Activated T-cell treated with anti-CD3 and anti-CD28 coated beads for 1 hour (primary cell): ENCODE measurements around the gene CYB561D2.
"Not testable (repeated sequence)": the region's sequence is repeated elsewhere in the genome, so short reads cannot be mapped to it uniquely, and the experiment has no call there.

Experiments used
- DNase-seq: peaks from one replicate; pipeline ENCODE4 v3.0.0-alpha.2; 2020; ENCODE audit warnings: low read depth

Gene CYB561D2, protein sequence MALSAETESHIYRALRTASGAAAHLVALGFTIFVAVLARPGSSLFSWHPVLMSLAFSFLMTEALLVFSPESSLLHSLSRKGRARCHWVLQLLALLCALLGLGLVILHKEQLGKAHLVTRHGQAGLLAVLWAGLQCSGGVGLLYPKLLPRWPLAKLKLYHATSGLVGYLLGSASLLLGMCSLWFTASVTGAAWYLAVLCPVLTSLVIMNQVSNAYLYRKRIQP

DNA sequence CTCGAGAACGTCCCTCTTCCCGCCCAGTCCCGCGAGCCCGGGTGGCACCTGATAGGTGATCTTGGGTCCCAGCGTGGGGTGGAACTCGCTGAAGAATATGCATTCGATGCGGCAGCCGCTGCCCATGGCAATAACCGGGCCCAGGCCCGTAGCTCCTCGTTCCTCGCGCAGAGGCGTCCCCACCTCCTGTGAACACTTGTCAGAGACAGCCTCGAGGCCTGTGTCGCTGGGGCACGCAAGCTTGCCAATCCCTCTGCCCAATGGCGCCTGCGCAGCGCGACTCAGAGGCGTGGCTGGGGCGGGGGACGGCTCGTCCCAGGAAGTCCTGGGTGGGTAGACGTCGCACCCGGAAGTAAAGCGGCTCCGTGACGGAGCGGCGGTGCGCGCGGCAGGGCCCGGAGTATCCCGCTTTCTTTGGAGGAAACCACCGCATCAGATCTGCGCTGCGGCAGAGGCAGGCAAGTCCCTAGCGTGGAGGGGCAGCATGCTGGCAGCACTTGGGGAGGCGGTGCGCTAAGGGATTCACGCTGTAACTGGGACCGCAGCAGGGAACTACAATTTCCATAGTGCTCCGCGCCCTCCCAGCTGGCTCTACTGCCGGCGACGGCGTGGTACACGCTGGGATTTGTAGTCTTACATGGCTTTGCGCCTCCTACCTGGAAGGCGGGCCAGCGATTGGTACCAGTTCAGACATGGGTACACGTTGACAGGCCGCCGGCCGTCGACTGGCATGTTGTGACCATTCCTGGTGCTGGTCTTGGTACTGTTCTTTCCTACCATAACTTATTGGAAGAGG lies at the start of gene CYB561D2, which contains the start of gene NPRL2:
Gene CYB561D2, plus strand, starts transcription at position 336 of the 796 bp plus-strand sequence. CDS start 572 bp downstream, outside the sequence.
Gene NPRL2, minus strand, starts transcription at position 249 of the 796 bp plus-strand sequence. Its CDS starts 123 bp downstream, at position 126.
- peak; percentile 99 for DNase-seq

DNA sequence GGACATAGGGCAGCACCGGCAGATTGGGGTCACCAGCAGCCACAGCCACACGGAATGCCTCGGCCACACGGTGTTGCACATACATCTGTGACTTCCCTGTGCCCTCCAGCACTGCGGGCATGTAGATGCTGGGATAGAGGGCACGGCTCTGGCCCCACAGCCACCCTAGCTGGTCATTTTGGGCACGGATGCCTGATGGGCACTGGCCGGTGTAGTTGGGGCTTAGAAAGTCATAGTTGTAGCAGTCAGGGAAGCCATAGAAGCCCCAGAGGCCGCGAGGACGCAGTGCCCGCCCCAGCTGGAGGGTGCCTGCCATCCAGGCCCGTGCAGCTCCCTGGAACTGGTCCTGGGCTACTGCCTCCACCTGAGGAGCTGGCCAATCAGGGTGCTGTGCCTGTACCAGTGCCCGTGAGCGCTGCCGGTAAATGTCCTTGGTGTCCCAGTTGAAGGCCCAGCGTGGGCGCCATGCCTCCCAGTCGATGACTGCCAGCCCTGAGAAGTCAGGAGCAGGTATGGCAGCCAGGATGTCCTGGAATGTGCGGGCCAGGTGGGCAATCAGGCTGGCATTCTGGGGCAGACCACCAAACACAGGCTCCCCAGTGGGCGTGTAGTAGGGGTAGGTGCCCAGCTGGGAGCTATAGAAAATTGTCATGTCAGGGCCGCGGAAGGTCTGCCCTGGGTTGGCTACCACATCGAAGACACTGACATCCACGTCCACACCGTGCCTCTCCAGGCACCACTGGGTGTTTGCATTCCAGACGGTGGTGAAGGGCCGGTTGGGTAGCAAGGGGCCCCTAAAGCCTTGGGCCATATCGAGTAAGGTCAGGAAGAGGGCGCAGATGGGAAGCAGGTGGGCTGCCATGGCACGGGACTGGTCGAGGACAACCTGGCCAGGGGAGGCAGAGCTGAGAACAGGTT lies 48.3 kb upstream of the CYB561D2 start:
- DNase-seq, result no peak

DNA sequence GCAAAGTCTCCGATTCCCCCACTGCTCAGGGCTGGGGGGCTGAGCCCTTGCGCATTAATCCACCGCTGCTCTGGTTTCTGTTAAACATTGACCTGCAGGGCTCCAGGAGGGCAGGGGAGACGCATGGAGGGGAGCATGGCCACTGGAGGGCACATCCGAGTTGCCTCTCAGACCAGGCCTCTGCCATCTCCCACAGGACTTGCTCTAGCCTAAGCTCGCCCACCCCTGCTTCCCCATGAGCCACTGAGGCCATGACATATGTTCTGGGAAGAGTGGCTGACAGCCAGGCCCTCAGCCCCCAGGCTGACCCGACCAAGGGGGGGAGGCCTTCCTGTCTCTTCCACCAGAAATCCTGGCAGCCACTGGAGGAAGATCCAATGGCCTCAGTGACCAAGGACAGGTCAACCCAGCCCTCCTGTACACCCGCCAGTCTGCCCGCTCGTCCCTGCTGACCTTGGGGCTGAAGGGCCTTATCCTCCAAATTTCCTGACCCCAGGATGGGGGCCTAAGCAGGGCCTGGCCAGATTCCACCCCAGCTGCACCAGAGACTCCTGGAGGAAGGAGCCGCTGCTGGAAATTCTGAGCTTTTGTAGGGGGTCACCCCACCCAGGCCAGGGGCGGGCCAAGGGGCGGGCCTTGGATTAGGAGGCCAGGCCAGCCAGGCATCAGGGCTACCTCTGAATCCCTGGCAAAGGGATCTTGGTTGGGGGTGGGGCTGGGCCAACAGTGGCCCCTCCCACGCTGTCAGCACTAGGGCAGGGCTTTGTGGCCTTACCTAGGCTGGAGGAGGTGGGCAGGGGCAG lies 47.4 kb upstream of the CYB561D2 start, which contains the start of gene HYAL1:
Gene HYAL1, minus strand, starts transcription at position 562 of the 803 bp plus-strand sequence. CDS start 618 bp downstream, outside the sequence.
- DNase-seq, result no peak

DNA sequence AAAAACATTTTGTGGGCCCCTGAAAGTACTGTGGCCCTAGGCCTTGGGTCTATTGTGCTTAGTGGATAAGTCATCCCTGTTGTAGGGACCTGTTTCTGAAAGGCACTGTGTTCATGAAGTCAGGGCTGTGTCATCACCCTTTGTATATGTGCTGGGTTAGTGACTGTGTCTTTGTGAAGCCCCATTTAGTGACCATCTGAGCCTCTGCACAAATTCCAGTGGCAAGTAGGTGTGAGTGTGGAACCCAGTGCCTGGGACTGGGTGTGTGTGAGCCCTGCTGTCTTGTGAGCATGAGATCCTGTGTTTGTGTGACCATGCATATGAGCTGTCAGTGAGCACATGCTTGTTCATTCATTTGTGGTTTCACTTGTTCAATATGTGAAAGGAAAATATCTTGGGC lies 46.1 kb upstream of the CYB561D2 start:
- no peak for DNase-seq

DNA sequence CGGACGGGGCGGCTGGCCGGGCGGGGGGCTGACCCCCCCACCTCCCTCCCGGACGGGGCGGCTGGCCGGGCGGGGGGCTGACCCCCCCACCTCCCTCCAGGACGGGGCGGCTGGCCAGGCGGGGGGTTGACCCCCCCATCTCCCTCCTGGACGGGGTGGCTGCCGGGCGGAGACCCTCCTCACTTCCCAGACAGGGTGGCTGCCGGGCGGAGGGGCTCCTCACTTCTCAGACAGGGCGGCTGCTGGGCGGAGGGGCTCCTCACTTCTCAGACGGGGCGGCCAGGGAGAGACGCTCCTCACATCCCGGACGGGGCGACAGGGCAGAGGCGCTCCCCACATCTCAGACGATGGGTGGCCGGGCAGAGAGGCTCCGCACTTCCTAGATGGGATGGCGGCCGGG lies 38.6 kb upstream of the CYB561D2 start:
- DNase-seq, result not testable (repeated sequence)

DNA sequence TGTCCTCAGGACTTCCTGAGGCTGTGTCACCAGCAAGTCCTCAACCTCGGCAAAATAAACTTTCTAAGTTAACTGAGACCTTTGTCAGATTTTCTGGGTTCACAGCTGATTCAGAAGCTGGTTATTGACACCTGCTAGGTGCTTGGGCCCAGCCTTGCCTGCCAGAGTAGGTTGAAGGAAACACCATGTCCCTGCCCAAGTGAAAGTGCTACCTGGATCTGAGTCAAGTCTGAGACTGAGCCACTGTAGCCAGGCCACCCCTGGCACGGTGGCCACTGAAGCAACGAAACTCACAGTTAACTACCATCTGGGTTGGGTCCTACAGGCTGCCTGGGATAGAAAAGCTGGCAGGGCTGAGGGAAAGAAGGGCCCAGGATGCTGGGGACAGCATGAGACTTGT lies 36.3 kb upstream of the CYB561D2 start:
- no peak for DNase-seq

DNA sequence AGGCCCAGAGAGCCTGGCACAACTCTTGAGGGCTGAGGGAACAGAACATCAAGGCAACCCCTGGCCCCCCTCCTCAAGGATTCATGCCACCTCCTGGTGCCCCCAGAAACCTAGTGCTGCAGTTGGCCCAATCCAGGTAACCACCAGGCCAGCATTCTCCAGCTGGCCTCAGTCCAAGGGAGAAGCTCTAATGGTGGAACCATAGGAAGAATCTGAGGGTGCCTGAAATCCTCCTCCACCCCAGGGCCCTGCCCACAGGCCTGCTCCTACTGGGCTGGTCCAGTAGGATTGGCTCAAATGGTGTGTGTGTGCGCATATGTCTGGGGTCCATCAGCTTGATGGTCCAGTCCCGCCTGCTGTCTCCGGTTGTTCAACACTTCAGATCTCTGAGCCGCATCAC lies 35.8 kb upstream of the CYB561D2 start:
- no peak for DNase-seq

DNA sequence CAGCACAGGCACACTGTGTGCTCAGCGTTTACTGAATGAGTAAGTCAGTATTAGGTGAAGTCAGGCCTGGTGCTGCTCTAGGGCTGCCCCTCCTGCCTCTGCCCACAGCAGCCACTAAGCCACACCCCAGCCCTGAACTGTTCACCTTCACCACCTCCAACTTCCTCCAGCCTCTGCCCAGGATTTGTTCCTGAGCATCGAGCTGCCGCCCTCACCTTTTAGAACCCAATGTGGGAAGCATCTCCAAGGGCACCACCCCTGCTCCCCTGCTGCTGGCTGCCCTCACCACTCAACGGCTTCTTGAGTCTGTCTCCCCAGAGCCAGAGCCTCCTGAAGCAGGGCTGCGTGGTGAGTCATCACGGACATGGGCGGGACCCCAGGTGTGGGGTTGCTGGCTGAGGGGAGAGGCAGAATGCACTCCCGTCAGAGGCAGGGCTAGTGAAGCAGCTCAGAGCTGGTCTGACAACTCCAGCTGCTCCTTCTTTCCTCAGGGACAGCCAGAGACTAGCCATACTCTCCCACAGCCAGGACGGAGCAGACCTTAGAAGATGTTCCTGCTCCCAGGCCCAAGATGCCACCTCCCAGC lies 33.9 kb upstream of the CYB561D2 start:
- peak; percentile 53 for DNase-seq

DNA sequence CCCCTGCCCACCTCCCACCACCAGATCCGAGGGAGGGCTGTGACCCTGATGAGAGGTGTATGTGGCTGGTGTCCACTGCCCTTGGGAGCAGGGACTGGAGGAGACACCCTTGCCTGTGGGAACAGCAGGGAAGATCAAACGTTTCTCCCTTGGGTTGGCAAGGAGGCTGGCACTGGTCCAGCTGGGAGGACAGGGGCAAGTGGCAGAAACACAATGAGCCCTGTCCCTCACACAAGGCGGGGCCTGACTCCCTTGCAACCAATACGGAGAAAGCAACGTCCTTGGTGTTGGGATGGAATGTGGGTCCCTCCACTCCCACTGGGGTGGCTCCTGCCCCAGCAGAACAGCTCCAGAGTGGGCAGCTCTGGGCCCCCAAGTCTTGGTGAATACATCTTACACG lies 33.4 kb upstream of the CYB561D2 start:
- no peak for DNase-seq

DNA sequence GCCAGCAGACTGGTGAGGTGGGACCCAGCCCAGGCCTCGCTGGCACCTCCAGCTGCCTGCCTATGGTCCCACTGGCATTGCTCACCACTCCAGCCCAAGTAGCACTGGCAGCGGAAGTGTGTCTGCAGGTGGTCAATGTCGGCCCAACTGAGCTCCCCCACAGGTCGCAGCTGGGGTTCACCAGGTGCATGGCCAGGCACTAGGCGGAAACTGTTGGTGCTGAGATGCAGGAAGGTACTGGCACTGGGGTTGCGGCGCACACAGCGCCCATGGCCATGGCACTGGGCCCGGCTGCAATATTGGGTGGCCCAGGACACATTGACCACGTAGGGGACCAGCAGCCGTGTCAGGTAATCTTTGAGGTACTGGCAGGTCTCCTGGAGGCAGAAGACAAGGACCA lies 32.5 kb upstream of the CYB561D2 start:
- DNase-seq, result no peak

DNA sequence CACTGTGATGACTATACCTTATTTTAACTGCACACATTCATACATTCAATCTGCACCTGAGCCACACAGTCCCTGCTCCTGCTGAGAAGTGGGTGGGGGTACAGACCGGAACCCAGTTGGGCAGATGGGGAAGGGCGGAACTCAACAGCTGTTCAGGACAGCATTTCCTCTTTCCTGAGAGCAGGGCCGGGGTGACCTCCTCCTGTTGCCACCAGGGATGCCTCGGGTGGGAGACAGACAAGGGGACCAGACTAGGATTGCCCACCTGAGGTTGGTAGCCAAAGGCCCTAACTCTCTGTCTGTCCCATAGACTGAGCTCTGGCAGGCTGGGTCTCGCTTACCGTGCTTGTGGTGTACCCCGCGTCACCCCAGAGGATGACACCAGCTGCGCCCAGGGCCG lies 32.0 kb upstream of the CYB561D2 start:
- DNase-seq, result no peak

DNA sequence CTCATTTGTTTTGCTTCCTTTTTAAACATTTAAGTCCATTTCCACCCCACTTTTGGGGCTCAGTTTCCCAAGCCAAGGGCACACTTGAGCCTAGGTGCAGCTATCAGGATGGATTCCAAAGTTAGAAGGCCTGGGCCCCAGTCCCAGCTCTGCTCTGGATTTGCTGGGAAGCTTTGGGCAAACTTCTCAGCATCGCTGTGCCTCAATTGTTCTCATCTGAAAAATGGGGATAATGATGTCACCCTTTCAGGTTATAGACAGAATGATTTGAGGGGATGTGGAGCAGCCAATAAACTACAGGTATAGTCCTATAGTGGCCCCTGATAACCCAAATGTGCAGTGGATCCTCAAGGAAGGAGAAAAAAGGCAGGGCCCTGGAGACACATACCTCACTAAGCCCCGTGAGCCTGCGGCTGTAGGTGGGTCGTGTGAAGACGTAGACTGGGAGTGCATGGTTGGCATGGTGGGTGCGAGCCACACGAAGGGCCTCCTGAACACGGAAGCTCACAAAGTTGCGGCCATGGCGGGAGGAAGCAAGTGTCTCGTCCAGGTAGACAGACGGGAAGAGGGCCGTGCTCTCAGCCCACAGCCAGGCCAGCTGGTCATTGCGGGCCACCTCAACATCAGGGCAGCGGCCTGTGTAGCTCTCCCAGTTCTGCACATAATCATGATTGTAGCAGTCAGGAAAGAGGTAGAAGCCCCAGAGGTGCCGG lies 31.3 kb upstream of the CYB561D2 start:
- DNase-seq, result no peak

DNA sequence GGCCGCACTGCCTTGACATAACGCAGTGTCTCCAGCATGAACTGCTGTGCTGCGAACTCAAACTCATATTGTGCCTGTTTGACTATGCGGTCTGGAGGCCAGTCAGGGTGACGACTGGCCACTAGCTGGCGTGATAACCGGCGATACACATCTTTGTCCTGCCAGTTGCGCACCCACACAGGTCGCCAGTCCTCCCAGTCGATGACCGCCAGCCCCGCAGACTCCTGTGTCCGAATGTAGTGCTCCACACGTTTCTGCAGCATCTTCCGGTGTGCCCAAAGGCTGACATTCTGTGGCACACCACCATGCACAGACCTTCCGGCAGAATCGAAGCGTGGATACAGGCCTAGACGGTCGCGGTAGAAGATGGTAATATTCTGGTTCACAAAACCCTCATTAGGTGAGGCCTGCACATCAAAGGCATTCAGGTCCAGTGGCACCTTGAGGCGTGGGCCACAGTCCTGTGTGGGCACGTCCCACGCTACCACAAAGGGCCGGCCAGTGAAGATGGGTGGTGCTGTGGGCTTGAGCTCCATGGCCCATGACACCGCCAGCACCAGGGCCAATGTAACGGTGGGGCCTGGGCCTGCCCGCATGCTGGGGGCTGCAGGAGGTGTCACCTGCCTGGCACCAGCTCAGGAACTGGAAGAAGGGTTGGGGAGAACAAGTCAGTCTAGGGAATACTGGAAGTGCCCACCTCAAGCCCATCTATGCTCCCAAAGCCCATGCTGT lies 30.6 kb upstream of the CYB561D2 start:
- no peak for DNase-seq

DNA sequence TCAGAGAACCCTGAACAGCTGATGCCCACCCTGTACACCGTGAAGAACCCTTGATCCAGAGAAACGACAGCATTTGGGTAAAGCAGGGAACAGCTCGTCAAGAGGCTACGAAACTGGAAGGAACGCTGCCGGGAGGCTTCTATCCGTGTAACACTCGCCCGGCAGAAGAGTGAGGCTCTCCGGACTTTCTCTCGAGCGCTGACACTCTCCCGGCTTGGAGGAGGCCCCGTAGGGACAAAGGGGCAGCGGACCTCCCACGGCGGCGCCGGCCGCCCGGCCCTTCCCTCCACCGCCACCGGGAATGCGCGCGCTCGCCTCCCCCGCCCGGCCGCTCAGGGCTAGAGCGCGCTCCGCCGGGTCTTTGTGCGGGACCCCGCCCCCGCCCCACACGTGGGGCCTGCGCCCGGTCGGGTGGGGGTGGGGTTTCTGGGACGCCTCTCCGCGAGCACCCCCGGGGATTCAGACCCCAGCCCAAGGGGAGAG lies 29.8 kb upstream of the CYB561D2 start:
- DNase-seq, result peak; percentile 46

DNA sequence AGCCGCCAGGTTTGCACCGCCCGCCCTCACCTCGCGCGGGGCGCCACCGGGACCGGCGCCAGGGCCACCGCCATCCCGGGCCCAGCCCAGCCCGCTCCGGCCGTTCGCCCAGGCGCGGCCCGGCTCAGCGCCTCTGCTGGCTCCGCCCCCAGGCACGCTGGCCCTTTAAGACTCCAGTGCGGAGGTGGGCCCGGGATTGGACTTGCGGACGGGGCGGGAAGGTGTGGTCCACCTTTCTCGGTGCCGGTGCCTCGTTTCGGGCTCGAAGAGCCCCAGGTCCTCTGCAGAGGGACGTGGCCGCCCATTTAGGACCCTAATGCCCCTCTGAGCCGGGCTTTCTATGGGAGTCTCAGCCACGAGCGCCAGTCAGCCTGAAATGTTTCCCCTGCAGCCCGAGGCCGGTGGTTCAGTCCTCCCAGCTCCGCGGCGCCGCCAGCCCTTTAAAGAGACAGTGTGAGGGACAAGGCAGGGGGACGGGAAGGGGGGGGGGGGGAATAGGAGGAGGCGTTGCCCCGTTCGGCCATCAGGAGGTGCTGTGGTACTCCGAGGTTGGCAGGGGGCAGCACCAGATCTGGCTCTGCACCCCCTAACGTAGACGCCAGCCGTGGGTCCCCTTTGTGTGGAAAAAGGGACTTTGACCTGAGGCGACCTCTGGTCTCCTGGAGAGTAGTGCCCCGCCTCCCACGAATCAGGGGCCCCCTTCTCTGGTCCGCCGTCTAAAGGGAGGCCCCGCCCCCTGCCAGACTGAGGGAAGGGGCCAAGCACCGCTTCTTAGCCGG lies 29.1 kb upstream of the CYB561D2 start:
- peak; percentile 72 for DNase-seq

DNA sequence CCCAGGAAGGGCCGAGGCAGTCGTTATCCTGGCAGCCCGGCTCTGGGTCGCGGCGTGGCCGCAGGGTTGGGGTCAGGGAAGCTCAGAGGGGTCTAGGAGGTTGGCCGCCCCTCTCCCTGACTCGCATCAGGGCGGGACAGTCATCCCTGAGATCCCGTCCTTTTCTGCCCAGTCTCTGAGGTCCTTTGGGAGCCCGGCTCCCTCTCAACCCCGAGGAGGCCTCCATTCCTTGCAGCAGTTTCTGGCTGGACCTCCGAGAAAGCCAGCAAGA lies 28.6 kb upstream of the CYB561D2 start:
- DNase-seq, result no peak

DNA sequence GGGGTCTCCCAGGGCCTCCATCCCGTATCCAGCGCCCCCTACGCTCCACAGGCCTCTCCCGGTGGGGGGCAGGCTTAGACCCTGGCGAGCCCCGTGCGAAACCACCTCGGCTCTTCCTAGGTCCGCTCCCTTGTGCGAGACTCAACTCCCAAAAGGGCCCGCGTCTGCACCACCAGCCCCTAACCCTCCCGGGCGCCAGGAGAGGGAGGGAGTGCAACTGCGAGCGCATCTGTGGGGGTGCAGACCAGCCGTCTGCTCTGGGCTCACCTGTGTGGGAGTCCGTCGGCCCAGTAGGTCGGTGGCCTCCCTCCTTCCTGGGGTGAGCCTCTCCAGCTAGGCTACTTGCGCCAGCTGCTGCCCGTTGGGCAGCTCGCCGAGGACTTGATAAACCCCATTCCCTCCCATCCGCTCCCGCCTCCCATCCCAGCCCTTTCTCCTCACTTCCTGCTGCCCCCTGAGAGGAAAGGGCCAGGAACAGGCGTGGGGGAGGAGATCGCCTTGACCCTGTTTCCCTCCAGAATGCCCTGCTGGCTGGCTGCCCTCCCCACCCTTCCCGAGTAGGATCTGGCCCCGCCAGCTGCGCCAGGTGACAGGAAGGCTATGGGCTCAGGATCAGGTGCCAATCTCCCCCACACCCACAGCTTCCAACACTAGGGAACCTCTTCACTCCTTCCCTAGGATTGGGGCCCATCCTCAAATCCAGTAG lies 28.1 kb upstream of the CYB561D2 start, which contains the start of gene HYAL2:
Gene HYAL2, minus strand, starts transcription at position 360 of the 706 bp plus-strand sequence. CDS start 2,256 bp downstream, outside the sequence.
- no peak for DNase-seq

DNA sequence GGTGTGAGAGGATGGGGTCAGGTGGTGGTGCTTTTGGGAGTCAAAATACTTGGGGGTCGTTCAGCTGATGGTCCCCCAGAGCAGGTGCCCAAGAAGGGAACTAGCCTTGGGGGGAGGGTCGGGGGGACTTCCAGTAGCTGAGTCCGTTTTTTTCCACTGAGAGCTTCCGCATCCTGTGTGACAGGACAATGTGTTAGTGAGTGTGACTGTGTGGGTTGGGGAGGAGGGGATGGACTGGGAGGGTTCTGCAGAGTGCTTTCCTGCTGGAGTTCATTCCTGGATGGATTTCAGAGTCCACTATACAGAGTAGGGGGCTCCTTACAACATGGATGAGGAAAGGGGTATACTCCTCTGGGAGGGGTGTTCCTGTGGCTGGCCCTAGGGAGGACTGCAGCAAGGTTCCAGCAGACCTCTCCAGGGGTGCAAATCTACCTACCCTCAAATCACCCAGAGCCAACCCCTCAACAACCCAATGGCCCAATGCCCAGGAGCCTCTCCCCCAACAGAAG lies 27.5 kb upstream of the CYB561D2 start:
- DNase-seq, result no peak
